OCI-M2 (cell line): ENCODE results near the gene HCRTR2.

Source experiments
- DNase-seq: peaks from one replicate; lab custom pipeline; 2025; ENCODE audit not compliant: unreplicated experiment; lab: John Stamatoyannopoulos, UW

HCRTR2 gene

GRCh38 chr6:55320696-55321086, 146.4 kb downstream of the HCRTR2 start:
- no peak for DNase-seq

- DNase-seq = no peak
Measured at GRCh38 chr6:55327169-55327568, 152.9 kb downstream of the HCRTR2 start, which contains the start of gene GFRAL. Gene GFRAL (plus strand): TSS chr6:55327469. CDS start chr6:55327555, 86 bp downstream.
